ENCODE data around the gene ITK.

ITK gene

DNA sequence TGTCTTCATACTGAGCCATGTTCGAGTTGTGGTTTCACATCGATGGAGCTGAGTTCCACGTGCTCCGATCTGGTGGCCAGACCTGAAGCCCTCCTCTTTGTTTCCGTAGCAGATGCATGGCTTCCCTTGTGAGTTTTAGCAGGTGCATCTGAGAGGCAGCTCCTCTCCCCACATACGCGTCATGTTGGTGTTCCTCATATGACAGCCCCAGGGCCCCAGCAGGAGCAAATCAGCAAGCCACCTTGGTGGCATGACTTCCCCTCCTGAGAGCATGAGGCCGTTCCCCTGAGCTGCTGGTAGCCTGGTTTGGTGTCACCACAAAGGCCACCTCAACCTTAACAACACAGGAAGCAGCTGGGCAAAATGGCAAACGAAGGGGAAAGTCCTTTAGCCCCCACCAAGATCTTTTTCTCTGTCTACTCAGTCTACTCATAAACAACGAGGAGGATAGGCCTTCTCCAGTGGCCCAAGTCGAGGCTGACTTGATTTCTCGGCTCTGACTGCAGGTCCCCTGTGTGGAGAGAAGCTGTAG is 91.2 kb downstream of the ITK start:
- no peaks in the 10 kb centered on the region for H3K9me3 ChIP-seq (ENCODE audit: control insufficient read depth, low read length)
- TF ChIP-seq, protein P1, sequence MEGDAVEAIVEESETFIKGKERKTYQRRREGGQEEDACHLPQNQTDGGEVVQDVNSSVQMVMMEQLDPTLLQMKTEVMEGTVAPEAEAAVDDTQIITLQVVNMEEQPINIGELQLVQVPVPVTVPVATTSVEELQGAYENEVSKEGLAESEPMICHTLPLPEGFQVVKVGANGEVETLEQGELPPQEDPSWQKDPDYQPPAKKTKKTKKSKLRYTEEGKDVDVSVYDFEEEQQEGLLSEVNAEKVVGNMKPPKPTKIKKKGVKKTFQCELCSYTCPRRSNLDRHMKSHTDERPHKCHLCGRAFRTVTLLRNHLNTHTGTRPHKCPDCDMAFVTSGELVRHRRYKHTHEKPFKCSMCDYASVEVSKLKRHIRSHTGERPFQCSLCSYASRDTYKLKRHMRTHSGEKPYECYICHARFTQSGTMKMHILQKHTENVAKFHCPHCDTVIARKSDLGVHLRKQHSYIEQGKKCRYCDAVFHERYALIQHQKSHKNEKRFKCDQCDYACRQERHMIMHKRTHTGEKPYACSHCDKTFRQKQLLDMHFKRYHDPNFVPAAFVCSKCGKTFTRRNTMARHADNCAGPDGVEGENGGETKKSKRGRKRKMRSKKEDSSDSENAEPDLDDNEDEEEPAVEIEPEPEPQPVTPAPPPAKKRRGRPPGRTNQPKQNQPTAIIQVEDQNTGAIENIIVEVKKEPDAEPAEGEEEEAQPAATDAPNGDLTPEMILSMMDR (IDR thresholded peaks at IDR 0.05), result no peak
- peak overlapping the region; percentile 4 for H3K4me2 ChIP-seq (ENCODE audit: low read length)
- peaks cover 58% of the 10 kb centered on the region for H3K4me1 ChIP-seq
- H3K4me3 ChIP-seq (ENCODE audit: low read depth, low read length), result no peak overlapping the region
- H3K9ac ChIP-seq, result no peak overlapping the region
- H2AFZ ChIP-seq, result peak overlapping the region; percentile 5
- H3K27ac ChIP-seq, result peak overlapping the region; percentile 77
- H3K27me3 ChIP-seq (ENCODE audit: control insufficient read depth, insufficient read depth, low read length), result no peaks in the 10 kb centered on the region
- peaks cover 43% of the 10 kb centered on the region for H3K79me2 ChIP-seq
- H3K36me3 ChIP-seq (ENCODE audit: control insufficient read depth, insufficient read depth, low read length), result no peaks in the 10 kb centered on the region

DNA sequence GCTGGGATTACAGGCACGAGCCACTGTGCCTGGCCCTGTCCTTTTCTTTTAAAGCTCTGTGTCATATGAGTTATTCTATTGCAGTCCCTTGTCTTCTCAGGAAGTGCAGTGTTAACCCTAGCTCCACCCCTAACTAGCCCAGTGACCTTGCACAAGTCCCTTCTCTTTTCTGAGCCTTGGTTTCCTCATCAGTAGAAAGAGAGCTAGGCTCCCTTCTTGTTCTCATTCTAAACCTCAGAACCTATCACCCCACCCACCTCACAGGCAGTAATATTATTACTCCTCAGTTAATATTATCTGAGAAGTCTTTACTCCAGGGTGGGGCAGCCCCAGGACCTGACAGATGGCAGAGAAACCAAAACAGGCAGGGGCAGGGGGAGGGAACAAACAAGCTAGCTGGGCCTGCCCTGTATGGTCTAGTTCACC is 92.5 kb downstream of the ITK start:
- Histone ChIP-seq H3K79me2 (peaks cover 52% of the 10 kb centered on the region), H3K4me1 (peaks cover 47% of the 10 kb centered on the region), H3K4me2 (ENCODE audit: low read length) (no peak overlapping the region), H3K27ac (no peak overlapping the region), H2AFZ (no peak overlapping the region), H3K9ac (no peak overlapping the region), H3K4me3 (ENCODE audit: low read depth, low read length) (no peak overlapping the region), H3K27me3 (ENCODE audit: control insufficient read depth, insufficient read depth, low read length) (no peaks in the 10 kb centered on the region), H3K9me3 (ENCODE audit: control insufficient read depth, low read length) (no peaks in the 10 kb centered on the region), H3K36me3 (ENCODE audit: control insufficient read depth, insufficient read depth, low read length) (no peaks in the 10 kb centered on the region)
- TF ChIP-seq, protein P1 (IDR thresholded peaks at IDR 0.05), result no peak

DNA sequence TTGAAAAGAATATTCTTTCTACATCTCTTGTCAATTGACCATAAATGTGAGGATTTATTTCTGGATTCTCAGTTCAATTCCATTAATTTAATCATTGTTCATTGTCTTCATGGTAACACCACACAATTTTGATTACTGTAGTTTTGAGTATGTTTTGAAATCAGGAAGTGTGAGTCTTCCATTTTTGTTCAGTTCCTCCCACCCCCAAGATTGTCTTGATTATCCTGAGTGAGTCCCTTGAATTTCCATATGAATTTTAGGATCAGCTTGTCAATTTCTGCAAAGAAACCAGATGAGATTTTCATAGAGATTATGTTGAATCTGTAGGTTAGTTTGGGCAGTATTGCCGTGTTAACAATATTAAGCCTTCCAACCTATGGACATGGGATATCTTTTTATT is 94.8 kb downstream of the ITK start:
- no peak overlapping the region for H3K27ac ChIP-seq
- TF ChIP-seq, protein P1 (IDR thresholded peaks at IDR 0.05), result no peak

DNA sequence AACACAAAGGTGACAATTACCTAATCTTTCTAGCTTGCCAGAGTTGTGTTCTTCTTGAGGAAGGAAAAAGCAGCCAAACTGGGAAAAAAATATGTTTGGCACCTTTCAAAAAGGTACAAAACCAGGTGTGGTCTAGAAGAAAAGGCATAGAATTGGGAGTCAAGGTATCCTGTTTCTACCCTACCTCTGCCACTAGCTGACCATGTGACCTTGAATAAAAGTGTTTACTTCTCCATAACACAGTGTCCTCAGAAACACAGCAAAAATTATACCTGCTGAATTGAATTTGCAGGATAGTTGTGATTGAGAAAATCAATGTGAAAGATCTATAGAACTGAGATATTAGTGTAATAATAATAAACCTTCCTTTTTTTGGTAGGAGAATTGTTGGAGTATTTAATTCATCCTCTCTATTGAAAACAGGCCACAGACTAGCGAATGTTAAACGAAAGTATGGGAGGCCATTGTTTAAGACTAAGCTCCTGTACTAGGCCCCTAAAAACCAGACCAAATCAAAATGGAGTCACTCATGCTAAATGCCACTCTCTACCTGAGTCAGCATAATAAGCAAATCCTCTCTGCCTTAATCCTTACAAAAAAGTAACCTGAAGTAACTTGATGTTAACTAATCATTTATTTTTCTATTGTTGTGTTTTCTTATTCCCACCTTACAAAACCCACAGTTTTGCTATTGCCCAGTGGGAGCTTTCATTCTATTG is 97.8 kb downstream of the ITK start:
- H3K4me3 ChIP-seq (ENCODE audit: low read depth, low read length), result no peak overlapping the region
- no peaks in the 10 kb centered on the region for H3K36me3 ChIP-seq (ENCODE audit: control insufficient read depth, insufficient read depth, low read length)
- H3K4me1 ChIP-seq, result peaks cover 18% of the 10 kb centered on the region
- no peak overlapping the region for H3K9ac ChIP-seq
- H3K4me2 ChIP-seq (ENCODE audit: low read length), result no peak overlapping the region
- no peak overlapping the region for H2AFZ ChIP-seq
- TF ChIP-seq, protein P1 (IDR thresholded peaks at IDR 0.05), result no peak
- no peaks in the 10 kb centered on the region for H3K9me3 ChIP-seq (ENCODE audit: control insufficient read depth, low read length)
- H3K79me2 ChIP-seq, result peaks cover 48% of the 10 kb centered on the region
- H3K27ac ChIP-seq, result no peak overlapping the region
- H3K27me3 ChIP-seq (ENCODE audit: control insufficient read depth, insufficient read depth, low read length), result no peaks in the 10 kb centered on the region

More for the DNA sequence above, 94.8 kb downstream of the ITK start:
- no peaks in the 10 kb centered on the region for H3K27me3 ChIP-seq (ENCODE audit: control insufficient read depth, insufficient read depth, low read length)
- no peak overlapping the region for H2AFZ ChIP-seq
- no peak overlapping the region for H3K4me2 ChIP-seq (ENCODE audit: low read length)
- H3K9ac ChIP-seq, result no peak overlapping the region
- no peak overlapping the region for H3K4me3 ChIP-seq (ENCODE audit: low read depth, low read length)
- peaks cover 58% of the 10 kb centered on the region for H3K79me2 ChIP-seq
- H3K36me3 ChIP-seq (ENCODE audit: control insufficient read depth, insufficient read depth, low read length), result no peaks in the 10 kb centered on the region
- H3K4me1 ChIP-seq, result peaks cover 26% of the 10 kb centered on the region
- no peaks in the 10 kb centered on the region for H3K9me3 ChIP-seq (ENCODE audit: control insufficient read depth, low read length)

Data from parathyroid adenoma (tissue), 2 donors.